Natural killer cell (primary cell): ENCODE results near the gene GALNT11. TPM values are rescaled to one million over a fixed set of nuclear protein-coding genes. Genes with fewer than 3 reads are reported as not detected.
"Not testable (repeated sequence)": the region's sequence is repeated elsewhere in the genome, so short reads cannot be mapped to it uniquely, and the experiment has no call there.

Experiments
- ATAC-seq, 3 donors: fragments of 150-1000 bp in 2 of 3; fragments of 200-7000 bp in 1 of 3; cut with Tn5 transposase; 1 replicate in 1 of 3; 2 replicates in 2 of 3; pipeline ENCODE4 v1.10.0; 2021; ENCODE audit warnings: mild to moderate bottlenecking in 2 of 3, moderate library complexity in 2 of 3
- DNase-seq, 2 donors: peaks; one replicate each; pipeline versions ENCODE4 v3.0.0 to v3.0.0-alpha.2; 2013 to 2021; ENCODE audit warnings: mixed read lengths in 1 of 2
- H3K27ac ChIP-seq: one replicate; pipeline ENCODE4 v1.5.1; 2013; ENCODE audit warnings: mild to moderate bottlenecking, low read length
- H3K27me3 ChIP-seq: one replicate; pipeline ENCODE4 v1.6.1; 2013; ENCODE audit warnings: low read length; ENCODE audit not compliant: control insufficient read depth, insufficient read depth
- H3K36me3 ChIP-seq: one replicate; pipeline ENCODE4 v1.6.1; 2013; ENCODE audit warnings: low read length; ENCODE audit not compliant: control insufficient read depth, insufficient read depth
- H3K4me1 ChIP-seq: one replicate; pipeline ENCODE4 v1.6.1; 2013; ENCODE audit warnings: low read length; ENCODE audit not compliant: control insufficient read depth, insufficient read depth
- H3K4me3 ChIP-seq: one replicate; pipeline ENCODE4 v1.5.1; 2013; ENCODE audit warnings: low read length
- H3K9me3 ChIP-seq: one replicate; pipeline ENCODE4 v1.6.1; 2013; ENCODE audit warnings: low read length; ENCODE audit not compliant: control insufficient read depth, insufficient read depth
- H3K27ac Mint-ChIP-seq, 2 donors: one replicate each; pipeline ENCODE4 v1.8.0; 2022; ENCODE audit warnings: mild to moderate bottlenecking in 2 of 2, mixed read lengths in 2 of 2, moderate library complexity in 1 of 2
- H3K27me3 Mint-ChIP-seq, 2 donors: one replicate each; pipeline ENCODE4 v1.8.0; 2022; ENCODE audit warnings: low read depth in 2 of 2, mixed read lengths in 2 of 2
- H3K36me3 Mint-ChIP-seq: one replicate; pipeline ENCODE4 v1.8.0; 2022; ENCODE audit warnings: mixed read lengths
- H3K4me1 Mint-ChIP-seq, 2 donors: one replicate each; pipeline ENCODE4 v1.8.0; 2022; ENCODE audit warnings: mixed read lengths in 2 of 2
- H3K4me3 Mint-ChIP-seq: one replicate; pipeline ENCODE4 v1.8.0; 2022; ENCODE audit warnings: mild to moderate bottlenecking, moderate library complexity, mixed read lengths
- H3K9me3 Mint-ChIP-seq, 2 donors: one replicate each; pipeline ENCODE4 v1.8.0; 2022; ENCODE audit warnings: mixed read lengths in 2 of 2
- CTCF ChIP-seq: fragments of 200-600 bp; IDR thresholded peaks from one replicate; pipeline ENCODE4 v1.8.0; 2022; ENCODE audit warnings: antibody characterized with exemption
- WGBS: methylation state at CpG from one replicate; pipeline ENCODE4 v1.1.7; 2013; ENCODE audit warnings: missing lambda C conversion rate; ENCODE audit not compliant: insufficient coverage; 5-methylcytosine and 5-hydroxymethylcytosine counted together
- intact Hi-C: fragments of 100-400 bp; cut with micrococcal nuclease; formaldehyde crosslinking; loops from one replicate; pipeline ENCODE4 v1.14.2; 2022
- total RNA-seq, 4 donors: library from RNA; stranded (reverse); fragments of 120-200 nt in 1 of 4; gene quantifications; one replicate each; pipeline versions ENCODE4 v1.2.3 to v1.2.4, GENCODE V29; 2013 to 2022

GALNT11 gene
- total RNA-seq, 3 donors from 2014 or later (not counting 1 experiment from before 2014, with no cell fraction given): 31.7 to 50.2 (median 44.0) TPM

DNA sequence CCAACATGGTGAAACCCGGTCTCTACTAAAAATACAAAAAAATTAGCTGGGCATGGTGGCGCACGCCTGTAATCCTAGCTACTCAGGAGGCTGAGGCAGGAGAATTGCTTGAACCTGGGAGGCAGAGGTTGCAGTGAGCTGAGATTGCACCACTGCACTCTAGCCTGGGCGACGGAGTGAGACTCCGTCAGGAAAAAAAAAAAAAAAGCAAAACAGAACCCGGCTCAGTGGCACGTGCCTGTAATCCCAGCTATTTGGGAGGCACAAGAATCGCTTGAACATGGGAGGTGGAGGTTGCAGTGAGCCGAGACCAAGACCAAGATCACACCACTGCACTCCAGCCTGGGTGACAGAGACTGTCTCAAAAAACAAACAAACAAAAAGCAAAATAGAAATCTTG lies 3.7 kb upstream of the GALNT11 start:
- H3K27me3 ChIP-seq, H3K9me3 Mint-ChIP-seq, H3K36me3 Mint-ChIP-seq, H3K4me3 Mint-ChIP-seq, DNase-seq, H3K36me3 ChIP-seq, H3K4me3 ChIP-seq, ATAC-seq, H3K27ac Mint-ChIP-seq, H3K9me3 ChIP-seq, H3K27ac ChIP-seq: not testable (repeated sequence)
- intact Hi-C loops: loop anchor here (10.0 kb wide), 1 partner anchor 147 kb away; the partner anchor contains the start of gene PRKAG2
- WGBS: 100% methylated on average over 6 of the region's 10 CpGs
- H3K27me3 Mint-ChIP-seq: peaks cover 3 to 21% of the 10 kb centered on the region in 2 donors
- peaks cover 4 to 13% of the 10 kb centered on the region in 2 donors for H3K4me1 Mint-ChIP-seq
- peaks cover 16% of the 10 kb centered on the region for H3K4me1 ChIP-seq

DNA sequence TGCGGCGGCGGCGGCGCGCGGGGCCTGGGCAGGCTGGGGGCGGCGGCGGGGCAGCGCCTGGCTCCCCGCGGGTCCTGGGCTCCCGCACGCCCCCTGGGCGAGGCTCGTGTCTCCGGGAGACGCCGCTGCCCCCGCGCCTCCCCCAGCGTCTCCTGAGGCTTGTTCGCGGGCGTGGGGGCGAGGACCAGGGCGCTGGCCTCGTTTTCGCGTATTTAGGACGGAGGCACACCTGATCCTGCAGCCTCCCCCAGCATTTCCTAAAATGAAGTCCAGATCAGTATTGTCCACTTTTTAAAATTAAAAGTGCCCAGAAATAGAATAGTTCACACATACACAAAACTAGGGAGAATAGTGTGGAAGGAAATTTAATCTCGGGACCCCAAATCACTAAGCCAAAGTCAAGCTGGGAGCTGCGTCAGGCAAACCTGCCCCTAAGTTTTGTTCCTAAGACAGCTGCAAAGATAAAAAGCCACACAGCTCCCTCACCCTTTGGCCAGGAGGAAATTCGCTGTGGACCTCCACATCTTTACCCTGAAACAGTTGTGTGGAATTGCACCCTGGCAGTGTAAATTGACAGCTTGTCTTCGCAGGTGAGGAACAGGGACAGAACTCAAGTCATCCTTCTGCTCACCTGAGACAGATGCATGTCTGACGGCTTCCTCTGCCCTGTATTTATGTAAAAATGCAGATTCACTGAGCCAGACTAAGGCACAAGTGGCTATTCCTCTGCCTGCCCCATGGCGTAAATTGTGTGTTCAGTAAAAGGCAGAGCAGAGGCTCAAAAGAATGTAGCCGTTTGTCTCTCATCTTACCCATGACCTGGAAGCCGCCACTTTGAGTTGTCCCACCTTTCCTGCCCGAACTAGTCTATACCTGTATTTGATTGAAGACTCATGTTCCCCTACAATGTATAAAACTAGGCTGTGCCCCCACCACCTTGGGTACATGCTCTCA lies 740 bp downstream of the GALNT11 start:
- Histone ChIP-seq H3K4me1 (peaks cover 42% of the 10 kb centered on the region), H3K9me3 (no peaks in the 10 kb centered on the region), H3K36me3 (no peaks in the 10 kb centered on the region), H3K27ac (peak overlapping the region; percentile 28), H3K4me3 (peak overlapping the region; percentile 55), H3K27me3 (no peaks in the 10 kb centered on the region)
- Mint-ChIP-seq H3K27ac (peak overlapping the region; percentile 96 to 98), H3K27me3 (no peaks in the 10 kb centered on the region), H3K9me3 (no peaks in the 10 kb centered on the region), H3K4me3 (peak overlapping the region; percentile 85), H3K4me1 (peaks cover 41 to 54% of the 10 kb centered on the region in 2 donors), H3K36me3 (no peaks in the 10 kb centered on the region)
- WGBS: 16% methylated on average over 41 of the region's 41 CpGs
- no peak for ATAC-seq
- intact Hi-C loops: loop anchor here (5.0 to 10.0 kb wide), 2 partner anchors 151 to 509 kb away; partner anchors contain the start of genes PRKAG2 and RHEB
- DNase-seq: peak in 1 of 2 donors; percentile 18
- no peak for TF ChIP-seq CTCF

- ATAC-seq: peak in 2 of 3 donors; percentile 16
- not testable (repeated sequence) for H3K9me3 ChIP-seq, H3K4me3 ChIP-seq, H3K36me3 Mint-ChIP-seq, H3K9me3 Mint-ChIP-seq, H3K36me3 ChIP-seq, H3K27me3 Mint-ChIP-seq, H3K27me3 ChIP-seq
- peak overlapping the region; percentile 55 for H3K27ac ChIP-seq
- DNase-seq: peak; percentile 43 to 75
- WGBS: 58% methylated on average over 20 of the region's 20 CpGs
- H3K4me1 Mint-ChIP-seq: peaks cover 50 to 55% of the 10 kb centered on the region in 2 donors
- peak overlapping the region; percentile 96 to 98 for H3K27ac Mint-ChIP-seq
- intact Hi-C loops: loop anchor here (5.0 to 10.0 kb wide), 2 partner anchors 153 to 510 kb away; partner anchors contain the start of genes PRKAG2 and RHEB
- H3K4me1 ChIP-seq: peaks cover 42% of the 10 kb centered on the region
- H3K4me3 Mint-ChIP-seq: peak overlapping the region; percentile 85
These were observed 2.3 kb downstream of the GALNT11 start for GRCh38 chr7:152027491-152028365.

- H3K4me3 ChIP-seq, H3K36me3 ChIP-seq, H3K27me3 Mint-ChIP-seq, intact Hi-C loops, H3K36me3 Mint-ChIP-seq, H3K27ac ChIP-seq, H3K9me3 ChIP-seq, H3K27me3 ChIP-seq, H3K9me3 Mint-ChIP-seq, ATAC-seq: not testable (repeated sequence)
- Mint-ChIP-seq H3K4me1 (peaks cover 55 to 59% of the 10 kb centered on the region in 2 donors), H3K4me3 (peak overlapping the region; percentile 25), H3K27ac (peak overlapping the region; percentile 52 to 80)
- 95% methylated on average over 10 of the region's 10 CpGs for WGBS
- H3K4me1 ChIP-seq: peaks cover 37% of the 10 kb centered on the region
- peak in 1 of 2 donors; percentile 16 for DNase-seq
These were observed 4.6 kb downstream of the GALNT11 start for GRCh38 chr7:152030059-152030458.

DNA sequence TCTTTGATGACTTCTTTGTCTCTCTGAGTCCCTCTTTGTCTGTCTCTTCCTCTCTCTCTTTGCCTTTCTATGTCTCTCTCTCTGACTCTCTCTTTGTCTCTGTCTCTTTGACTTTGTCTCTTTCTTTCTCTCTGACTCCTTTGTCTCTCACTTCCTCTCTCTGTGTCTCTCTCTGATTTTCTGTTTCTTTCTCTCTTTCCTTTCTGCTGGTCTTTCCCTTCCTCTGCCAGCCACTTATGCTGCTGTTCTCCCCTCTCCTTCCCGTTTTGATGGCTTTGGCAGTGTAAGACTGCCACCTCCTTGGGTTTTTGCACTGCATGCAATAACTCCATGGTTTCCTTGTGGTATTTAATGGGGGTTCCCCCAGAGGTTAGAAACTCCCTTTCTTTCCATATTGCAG lies 5.2 kb downstream of the GALNT11 start:
- H3K27me3 ChIP-seq, H3K27ac ChIP-seq, H3K36me3 Mint-ChIP-seq, H3K27me3 Mint-ChIP-seq, H3K4me3 ChIP-seq, intact Hi-C loops, H3K9me3 Mint-ChIP-seq, H3K9me3 ChIP-seq, H3K36me3 ChIP-seq, ATAC-seq, H3K4me3 Mint-ChIP-seq, DNase-seq: not testable (repeated sequence)
- peaks cover 34% of the 10 kb centered on the region for H3K4me1 ChIP-seq
- Mint-ChIP-seq H3K27ac (peak overlapping the region in 1 of 2 donors; percentile 2), H3K4me1 (peaks cover 57% of the 10 kb centered on the region in 2 donors)
- no CpG with 5 or more reads among the region's 1 CpG for WGBS
